GM10248 (cell line): ENCODE measurements around the gene ZNF652.
"Not testable (repeated sequence)": the region's sequence is repeated elsewhere in the genome, so short reads cannot be mapped to it uniquely, and the experiment has no call there.

Source experiments
- CTCF ChIA-PET: fragments of 300-600 bp; sonication (Branson Sonifier 250); formaldehyde crosslinking; extraction: SDS; loops from one replicate; lab custom pipeline; 2021; ENCODE audit warnings: antibody characterized with exemption; lab: Yijun Ruan, JAX
- POLR2A ChIA-PET: fragments of 350-650 bp; sonication (Branson Sonifier 250); formaldehyde crosslinking; extraction: SDS; loops from one replicate; lab custom pipeline; 2020; ENCODE audit warnings: antibody characterized with exemption; lab: Yijun Ruan, JAX
- DNase-seq: peaks from one replicate; pipeline ENCODE4 v3.0.0; 2012; ENCODE audit errors: extremely low spot score
- TF ChIP-seq, protein P1 (sequence below): IDR thresholded peaks from 2 replicates; pipeline ENCODE4 v1.5.1; 2012; ENCODE audit warnings: mild to moderate bottlenecking, low read depth; ENCODE audit errors: extremely low read depth, missing control alignments, control extremely low read depth

Gene ZNF652

GRCh38 chr17:49280918-49281317 is 81.1 kb downstream of the ZNF652 start:
- CTCF ChIA-PET, result interaction anchor here (3.1 kb wide), 1 partner anchor 10 kb away, joined by 10 read pairs; no protein-coding TSS in a partner anchor
- DNase-seq, result no peak
- TF ChIP-seq, protein P1, sequence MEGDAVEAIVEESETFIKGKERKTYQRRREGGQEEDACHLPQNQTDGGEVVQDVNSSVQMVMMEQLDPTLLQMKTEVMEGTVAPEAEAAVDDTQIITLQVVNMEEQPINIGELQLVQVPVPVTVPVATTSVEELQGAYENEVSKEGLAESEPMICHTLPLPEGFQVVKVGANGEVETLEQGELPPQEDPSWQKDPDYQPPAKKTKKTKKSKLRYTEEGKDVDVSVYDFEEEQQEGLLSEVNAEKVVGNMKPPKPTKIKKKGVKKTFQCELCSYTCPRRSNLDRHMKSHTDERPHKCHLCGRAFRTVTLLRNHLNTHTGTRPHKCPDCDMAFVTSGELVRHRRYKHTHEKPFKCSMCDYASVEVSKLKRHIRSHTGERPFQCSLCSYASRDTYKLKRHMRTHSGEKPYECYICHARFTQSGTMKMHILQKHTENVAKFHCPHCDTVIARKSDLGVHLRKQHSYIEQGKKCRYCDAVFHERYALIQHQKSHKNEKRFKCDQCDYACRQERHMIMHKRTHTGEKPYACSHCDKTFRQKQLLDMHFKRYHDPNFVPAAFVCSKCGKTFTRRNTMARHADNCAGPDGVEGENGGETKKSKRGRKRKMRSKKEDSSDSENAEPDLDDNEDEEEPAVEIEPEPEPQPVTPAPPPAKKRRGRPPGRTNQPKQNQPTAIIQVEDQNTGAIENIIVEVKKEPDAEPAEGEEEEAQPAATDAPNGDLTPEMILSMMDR, result no peak
- POLR2A ChIA-PET, result no interaction called here

- ChIA-PET CTCF (no interaction called here), POLR2A (no interaction called here)
- no peak for DNase-seq
- TF ChIP-seq, protein P1, result no peak
Measured at GRCh38 chr17:49280061-49280460, 82.0 kb downstream of the ZNF652 start.

- CTCF ChIA-PET, result interaction anchor here (1.5 kb wide), 1 partner anchor 17 kb away, joined by 3 read pairs; no protein-coding TSS in a partner anchor
- POLR2A ChIA-PET, DNase-seq: not testable (repeated sequence)
Measured at GRCh38 chr17:49279263-49280015, 82.6 kb downstream of the ZNF652 start.

DNA sequence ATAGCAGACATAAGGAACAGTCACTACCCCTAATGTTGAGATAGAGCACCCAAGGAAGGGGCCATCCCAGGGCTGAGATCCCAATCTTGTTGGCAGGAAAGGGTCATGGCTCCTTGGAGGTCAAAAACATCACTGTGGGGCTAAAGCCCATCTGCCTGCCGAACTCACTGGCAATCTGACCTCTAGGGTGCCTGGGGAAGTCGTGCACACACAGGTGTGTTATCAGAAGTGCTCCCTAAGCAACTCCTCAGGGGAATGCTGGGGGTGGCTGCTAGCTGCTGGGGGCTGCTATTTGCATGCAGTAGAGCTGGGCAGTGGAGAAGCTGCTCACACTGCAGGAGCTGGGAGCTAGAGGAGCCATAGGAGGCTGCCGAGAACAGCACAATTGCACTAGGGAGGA is 84.0 kb downstream of the ZNF652 start:
- DNase-seq, result no peak
- ChIA-PET CTCF (interaction anchor here (1.5 to 1.6 kb wide), 2 partner anchors 19 to 119 kb away, joined by 3 read pairs; no protein-coding TSS in a partner anchor), POLR2A (no interaction called here)

DNA sequence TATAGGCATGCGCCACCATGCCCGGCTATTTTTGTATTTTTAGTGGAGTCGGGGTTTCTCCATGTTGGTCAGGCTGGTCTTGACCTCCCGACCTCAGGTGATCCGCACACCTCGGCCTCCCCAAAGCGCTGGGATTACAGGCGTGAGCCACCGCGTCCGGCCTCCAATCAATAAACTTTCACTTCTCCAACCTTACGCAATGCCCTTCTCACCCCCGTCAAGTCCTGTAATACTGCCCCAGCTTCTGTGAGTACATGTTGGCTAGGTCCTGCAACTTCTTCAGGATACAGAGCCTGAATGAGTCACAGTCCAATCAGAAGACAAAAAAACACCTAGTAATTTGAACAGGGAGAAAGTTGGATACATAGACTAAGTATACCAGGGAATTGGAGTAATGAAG is 84.4 kb downstream of the ZNF652 start:
- no peak for DNase-seq

More for the DNA sequence above, 84.0 kb downstream of the ZNF652 start:
- TF ChIP-seq, protein P1, result no peak

GRCh38 chr17:49275981-49276380 is 86.1 kb downstream of the ZNF652 start:
- POLR2A ChIA-PET, result interaction anchor here (0.6 kb wide), 1 partner anchor 488 kb away, joined by 14 read pairs; the partner anchor contains the start of gene FAM117A
- CTCF ChIA-PET, DNase-seq: not testable (repeated sequence)

More for the DNA sequence above, 84.4 kb downstream of the ZNF652 start:
- POLR2A ChIA-PET, result no interaction called here
- CTCF ChIA-PET, result interaction anchor here (1.5 to 1.6 kb wide), 2 partner anchors 19 to 120 kb away, joined by 3 read pairs; no protein-coding TSS in a partner anchor
- TF ChIP-seq, protein P1, result no peak

- TF ChIP-seq, protein P1, result no peak
- ChIA-PET CTCF (no interaction called here), POLR2A (no interaction called here)
- DNase-seq, result no peak
Measured at GRCh38 chr17:49269356-49269755, 92.7 kb downstream of the ZNF652 start.
